Chondrocyte (in vitro differentiated cells): ENCODE data around the gene NPAS1. TPM values are rescaled to one million over a fixed set of nuclear protein-coding genes. Genes with fewer than 3 reads are reported as not detected.
A peak's percentile ranks its signal among the peaks of the same experiment; 100 is the strongest.
"Not testable (repeated sequence)": the region's sequence is repeated elsewhere in the genome, so short reads cannot be mapped to it uniquely, and the experiment has no call there.

Source experiments
- DNase-seq: peaks from one replicate; pipeline ENCODE4 v3.0.0; 2021; ENCODE audit warnings: mixed read lengths, low spot score
- H3K27ac Mint-ChIP-seq: one replicate; pipeline ENCODE4 v1.8.0; 2021; ENCODE audit warnings: mild to moderate bottlenecking, moderate library complexity, mixed read lengths; ENCODE audit not compliant: unreplicated experiment
- H3K27me3 Mint-ChIP-seq: 2 replicates; pipeline ENCODE4 v1.8.0; 2021; ENCODE audit warnings: low read depth, mixed read lengths
- H3K36me3 Mint-ChIP-seq: 2 replicates; pipeline ENCODE4 v1.8.0; 2021; ENCODE audit warnings: low read depth, mixed read lengths
- H3K4me1 Mint-ChIP-seq: 2 replicates; pipeline ENCODE4 v1.8.0; 2021; ENCODE audit warnings: low read depth, mild to moderate bottlenecking, mixed read lengths
- H3K4me3 Mint-ChIP-seq: one replicate; pipeline ENCODE4 v1.8.0; 2021; ENCODE audit warnings: mild to moderate bottlenecking, moderate library complexity, mixed read lengths; ENCODE audit not compliant: unreplicated experiment
- H3K9me3 Mint-ChIP-seq: 2 replicates; pipeline ENCODE4 v1.8.0; 2021; ENCODE audit warnings: low read depth, mixed read lengths
- CTCF ChIP-seq: fragments of 200-600 bp; sonication (generic); IDR thresholded peaks from 2 replicates; pipeline ENCODE4 v1.5.0; 2021; ENCODE audit warnings: antibody characterized with exemption, mild to moderate bottlenecking, moderate library complexity
- total RNA-seq: library from RNA; stranded (reverse); gene quantifications from 3 replicates; pipeline ENCODE4 v1.2.1, GENCODE V29; 2021

Gene NPAS1
- total RNA-seq, 1 donor from 2014 or later: 1.7 TPM

- H3K4me3 Mint-ChIP-seq: no peak overlapping the region
- no peaks in the 10 kb centered on the region for H3K27me3 Mint-ChIP-seq
- H3K36me3 Mint-ChIP-seq: no peaks in the 10 kb centered on the region
- TF ChIP-seq CTCF: no peak
- peaks cover 22% of the 10 kb centered on the region for H3K4me1 Mint-ChIP-seq
- no peak overlapping the region for H3K27ac Mint-ChIP-seq
- DNase-seq: no peak
- no peaks in the 10 kb centered on the region for H3K9me3 Mint-ChIP-seq
Observed at GRCh38 chr19:47044946-47045866, 25.6 kb downstream of the NPAS1 start.

- no peak for DNase-seq
- H3K36me3 Mint-ChIP-seq: no peaks in the 10 kb centered on the region
- H3K27me3 Mint-ChIP-seq: no peaks in the 10 kb centered on the region
- no peak overlapping the region for H3K4me3 Mint-ChIP-seq
- peaks cover 27% of the 10 kb centered on the region for H3K4me1 Mint-ChIP-seq
- H3K27ac Mint-ChIP-seq: no peak overlapping the region
- no peak for TF ChIP-seq CTCF
- no peaks in the 10 kb centered on the region for H3K9me3 Mint-ChIP-seq
Observed at GRCh38 chr19:47045867-47046470, 26.3 kb downstream of the NPAS1 start.

DNA sequence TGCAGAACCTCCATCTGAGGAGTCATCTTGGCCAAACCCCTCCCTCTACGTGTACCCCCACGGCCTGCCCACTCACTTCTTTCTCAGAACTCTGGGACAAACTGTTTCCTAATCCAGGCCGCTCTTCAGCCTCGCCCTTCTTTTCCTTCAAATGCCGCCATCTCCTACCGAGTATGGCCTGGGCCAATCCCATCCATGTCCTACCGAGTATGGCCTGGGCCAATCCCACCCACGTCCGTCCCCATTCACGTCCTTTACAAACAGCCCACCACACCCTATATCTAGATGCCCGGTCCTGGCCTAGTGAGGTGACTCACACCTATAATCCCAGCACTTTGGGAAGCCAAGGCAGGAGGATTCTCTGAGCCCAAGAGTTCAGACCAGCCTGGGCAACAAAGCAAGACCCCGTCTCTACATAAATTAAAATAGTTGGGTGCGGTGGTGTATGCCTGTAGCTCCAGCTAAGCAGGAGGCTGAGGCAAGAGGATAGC lies 27.7 kb downstream of the NPAS1 start:
- no peaks in the 10 kb centered on the region for H3K36me3 Mint-ChIP-seq
- peaks cover 30% of the 10 kb centered on the region for H3K4me1 Mint-ChIP-seq
- peak overlapping the region; percentile 97 for H3K27ac Mint-ChIP-seq
- DNase-seq: no peak
- no peaks in the 10 kb centered on the region for H3K27me3 Mint-ChIP-seq
- TF ChIP-seq CTCF: no peak
- H3K9me3 Mint-ChIP-seq: no peaks in the 10 kb centered on the region
- peak overlapping the region; percentile 97 for H3K4me3 Mint-ChIP-seq

GRCh38 chr19:47047763-47048405 lies 28.2 kb downstream of the NPAS1 start:
- no peak for TF ChIP-seq CTCF
- H3K9me3 Mint-ChIP-seq: no peaks in the 10 kb centered on the region
- H3K36me3 Mint-ChIP-seq: no peaks in the 10 kb centered on the region
- peaks cover 30% of the 10 kb centered on the region for H3K4me1 Mint-ChIP-seq
- peak overlapping the region; percentile 97 for H3K27ac Mint-ChIP-seq
- H3K4me3 Mint-ChIP-seq: peak overlapping the region; percentile 97
- DNase-seq: no peak
- no peaks in the 10 kb centered on the region for H3K27me3 Mint-ChIP-seq

- Mint-ChIP-seq H3K27ac (peak overlapping the region; percentile 97), H3K4me3 (peak overlapping the region; percentile 80), H3K27me3 (no peaks in the 10 kb centered on the region), H3K9me3 (no peaks in the 10 kb centered on the region), H3K4me1 (peaks cover 30% of the 10 kb centered on the region), H3K36me3 (no peaks in the 10 kb centered on the region)
- TF ChIP-seq CTCF: no peak
- DNase-seq: no peak
Observed at GRCh38 chr19:47049307-47049700, 29.7 kb downstream of the NPAS1 start.

DNA sequence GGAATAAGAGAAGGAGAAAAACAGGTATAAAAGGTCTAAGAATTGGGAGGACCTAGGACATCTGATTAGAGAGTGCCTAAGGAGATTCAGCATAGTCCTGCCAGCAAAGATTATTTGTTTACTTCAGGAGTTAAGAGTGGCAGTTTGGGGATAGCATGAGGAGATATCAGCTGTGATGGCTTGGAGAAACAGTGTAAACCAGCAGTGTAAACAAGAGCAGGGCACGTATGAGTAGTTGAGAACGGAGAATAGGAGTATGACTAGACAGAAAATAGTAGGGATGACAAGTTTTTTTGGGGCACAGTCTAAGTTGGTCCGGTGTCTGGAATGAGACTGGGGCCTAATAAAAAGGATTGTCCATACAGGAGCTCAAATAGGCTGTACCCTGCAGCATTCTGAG lies 30.9 kb downstream of the NPAS1 start:
- H3K27me3 Mint-ChIP-seq, H3K36me3 Mint-ChIP-seq, DNase-seq, H3K4me3 Mint-ChIP-seq, H3K9me3 Mint-ChIP-seq: not testable (repeated sequence)
- peaks cover 30% of the 10 kb centered on the region for H3K4me1 Mint-ChIP-seq
- H3K27ac Mint-ChIP-seq: peak overlapping the region; percentile 67
